IPS DF 19.7 (cell line): ENCODE data around the gene KIFC1.
"Not testable (repeated sequence)": the region's sequence is repeated elsewhere in the genome, so short reads cannot be mapped to it uniquely, and the experiment has no call there.

Experiments used
- DNase-seq: peaks from one replicate; pipeline ENCODE4 v3.0.0-alpha.2; 2013; ENCODE audit warnings: low read depth, low spot score

Gene KIFC1

DNA sequence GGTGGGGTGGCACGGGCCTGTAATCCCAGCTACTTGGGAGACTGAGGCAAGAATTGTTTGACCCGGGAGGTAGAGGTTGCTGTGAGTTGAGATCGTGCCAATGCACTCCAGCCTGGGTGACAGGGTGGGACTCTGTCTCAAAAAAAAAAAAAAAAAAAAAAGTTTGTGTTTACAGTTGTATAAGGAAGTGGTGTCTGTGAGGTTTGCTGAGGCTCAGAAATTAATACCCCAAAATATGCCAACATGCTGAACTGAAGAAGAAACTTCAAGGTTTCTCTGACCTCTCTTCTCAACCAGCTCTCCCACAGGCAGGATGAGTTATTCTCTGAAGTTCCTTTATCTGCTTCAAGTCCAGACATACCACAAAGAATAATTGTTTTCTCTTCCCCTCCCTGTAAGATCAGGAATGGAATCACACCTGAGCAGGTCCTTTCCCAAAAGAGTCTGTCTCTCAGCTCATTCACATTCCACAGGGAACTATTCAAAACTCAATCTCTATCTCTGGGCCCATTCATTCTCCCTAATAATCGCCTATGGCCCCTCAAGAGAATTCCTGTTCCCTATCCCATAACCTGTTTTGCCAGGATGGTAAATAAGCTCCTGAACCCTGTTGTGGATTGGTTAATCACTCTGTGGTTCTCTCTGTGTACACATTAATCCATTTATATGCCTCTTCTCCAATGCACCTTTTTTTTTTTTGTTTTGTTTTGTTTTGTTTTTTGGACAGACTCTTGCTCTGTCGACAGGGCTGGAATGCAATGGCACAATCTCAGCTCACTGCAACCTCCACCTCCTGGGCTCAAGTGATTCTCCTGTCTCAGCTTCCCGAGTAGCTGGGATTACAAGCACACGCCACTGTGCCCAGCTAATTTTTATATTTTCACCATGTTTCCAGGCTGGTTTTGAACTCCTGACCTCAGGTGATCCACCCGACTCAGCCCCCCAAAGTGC is 17.4 kb upstream of the KIFC1 start:
- no peak for DNase-seq

DNA sequence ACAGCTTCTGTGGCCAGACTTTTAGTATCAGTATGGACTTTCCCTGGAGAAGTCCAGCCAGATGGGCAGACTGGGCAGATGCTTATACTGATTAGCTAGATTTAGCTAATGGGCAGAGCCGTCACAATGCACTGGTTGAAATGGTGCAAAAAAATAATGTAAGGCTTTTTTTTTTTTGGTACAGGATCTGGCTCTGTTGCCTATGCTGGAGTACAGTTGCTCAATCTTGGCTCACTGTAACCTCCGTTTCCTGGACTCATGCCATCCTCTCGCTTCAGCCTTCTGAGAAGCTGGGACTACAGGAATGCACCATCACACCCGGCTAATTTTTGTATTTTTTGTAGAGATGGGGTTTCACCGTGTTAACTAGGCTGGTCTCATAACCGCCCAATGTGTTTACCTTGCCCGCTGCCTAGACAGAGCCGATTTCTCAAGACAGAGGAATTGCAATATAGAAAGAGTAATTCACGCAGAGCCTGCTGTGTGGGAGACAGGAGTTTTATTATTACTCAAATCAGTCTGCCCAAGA is 16.4 kb upstream of the KIFC1 start:
- no peak for DNase-seq

DNA sequence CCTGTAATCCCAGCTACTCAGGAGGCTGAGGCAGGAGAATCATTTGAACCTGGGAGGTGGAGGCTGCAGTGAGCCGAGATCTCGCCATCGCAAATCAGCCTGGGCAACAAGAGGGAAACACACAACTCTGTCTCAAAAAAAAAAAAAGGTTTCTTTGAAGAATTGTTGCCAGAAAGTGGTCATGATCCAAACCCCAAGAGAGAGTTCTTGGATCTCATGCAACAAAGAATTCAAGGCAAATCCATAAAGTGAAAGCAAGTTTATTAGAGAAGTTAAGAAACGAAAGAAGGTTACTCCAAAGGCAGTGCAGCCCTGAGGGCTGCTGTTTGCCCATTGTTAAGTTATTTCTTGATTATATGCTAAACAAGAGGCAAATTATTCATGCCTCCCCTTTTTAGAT is 14.5 kb upstream of the KIFC1 start:
- no peak for DNase-seq

DNA sequence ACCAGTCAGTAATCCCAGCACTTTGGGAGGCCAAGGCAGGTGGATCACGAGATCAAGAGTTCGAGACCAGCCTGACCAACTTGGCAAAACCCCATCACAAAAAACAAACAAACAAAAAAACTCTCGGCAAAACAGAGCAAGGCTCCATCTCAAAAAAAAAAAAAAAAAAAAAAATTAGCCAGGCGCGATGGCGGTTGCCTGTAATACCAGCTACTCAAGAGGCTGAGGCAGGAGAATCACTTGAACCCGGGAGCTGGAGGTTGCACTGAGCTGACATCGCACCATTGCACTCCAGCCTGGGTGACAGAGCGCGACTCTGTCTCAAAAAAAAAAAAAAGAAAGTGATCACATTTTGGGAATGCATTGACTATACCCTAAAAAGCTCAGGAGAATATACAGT is 12.4 kb upstream of the KIFC1 start:
- not testable (repeated sequence) for DNase-seq

DNA sequence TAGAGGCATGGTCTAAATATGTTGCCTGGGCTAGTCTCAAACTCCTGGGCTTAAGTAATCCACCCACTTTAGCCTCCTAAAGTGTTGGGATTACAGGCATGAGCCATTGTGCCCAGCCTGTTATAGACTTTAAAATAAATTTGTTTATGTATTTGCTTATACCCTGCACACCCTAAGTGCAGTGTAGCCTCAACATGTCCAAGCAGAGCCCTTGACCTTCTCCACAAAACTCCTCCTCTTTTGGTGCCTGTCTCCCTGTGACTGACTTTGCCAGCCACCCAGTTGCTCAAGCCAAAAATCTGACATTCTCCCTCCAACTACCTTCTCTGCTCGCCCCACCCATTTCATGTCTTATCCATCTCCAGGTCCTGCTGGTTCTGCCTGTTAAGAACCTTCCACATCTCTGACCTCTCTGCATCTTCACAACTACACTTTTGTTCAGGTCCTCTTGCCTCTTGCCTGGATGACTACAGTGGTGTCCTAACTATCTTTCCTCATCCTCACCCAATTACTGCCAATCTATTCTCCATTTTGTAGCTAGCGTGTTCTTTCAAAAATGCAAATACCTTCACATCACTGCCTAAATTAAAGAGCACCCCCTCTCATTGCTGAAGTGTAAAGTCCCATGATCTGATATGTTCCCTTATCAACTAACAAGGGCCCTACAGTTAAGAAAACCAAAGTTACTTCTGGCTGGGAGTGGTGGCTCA is 11.2 kb upstream of the KIFC1 start:
- no peak for DNase-seq

DNA sequence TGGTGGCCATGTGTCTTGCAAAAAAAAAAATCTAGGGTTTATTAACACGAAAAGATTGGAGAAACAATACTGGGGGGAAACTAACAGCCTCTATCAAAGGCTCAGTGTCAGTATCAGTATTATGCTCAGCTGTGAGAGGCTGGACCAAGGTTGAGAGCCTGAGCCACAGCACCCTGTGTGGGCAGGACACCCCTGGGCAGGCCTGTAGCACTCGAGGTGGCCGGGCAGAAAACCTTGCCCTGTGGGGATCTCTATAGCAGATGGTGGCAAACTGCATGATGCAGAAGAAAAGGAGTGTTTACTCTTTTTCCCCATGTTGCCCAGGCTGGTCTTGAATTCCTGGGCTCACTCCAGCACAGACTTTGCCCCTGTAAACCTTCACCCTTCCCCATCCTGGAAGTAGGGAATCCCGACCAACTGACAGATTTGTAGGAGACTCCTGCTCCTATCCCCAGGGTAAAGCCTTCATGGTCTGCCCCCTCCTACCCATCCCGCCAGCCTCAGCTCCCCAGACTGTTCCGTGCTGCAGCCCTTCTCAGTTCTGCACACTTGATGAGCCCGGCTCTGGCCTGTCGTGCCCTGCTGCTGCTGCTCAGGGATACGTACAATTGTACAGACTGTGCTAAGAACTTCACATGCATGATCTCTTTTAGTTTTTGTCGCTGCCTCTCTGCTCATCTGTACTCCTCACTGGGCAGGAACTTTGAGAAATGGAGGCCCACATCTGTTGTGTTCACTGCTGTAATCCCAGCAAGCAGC is 8.0 kb upstream of the KIFC1 start:
- DNase-seq = no peak

DNA sequence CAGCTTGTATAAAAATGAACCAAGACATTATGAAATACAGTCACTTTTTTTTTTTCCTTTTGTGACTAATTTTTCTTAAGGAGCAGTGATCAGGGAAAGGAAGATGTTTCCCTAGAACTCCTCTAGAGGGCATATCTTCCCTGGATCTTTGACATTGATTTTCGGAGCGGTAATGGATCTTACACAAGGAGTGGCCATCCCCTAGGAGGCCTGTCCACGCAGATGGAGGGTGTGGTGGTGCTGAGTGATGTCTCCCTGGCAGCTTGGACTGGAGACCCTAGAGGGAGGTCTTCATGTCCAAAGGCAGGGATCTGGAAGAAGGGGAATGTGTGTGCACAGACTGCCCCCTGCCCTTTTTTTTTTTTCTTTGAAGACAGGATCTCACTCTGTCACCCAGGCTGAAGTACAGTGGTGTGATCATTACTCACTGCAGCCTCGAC is 7.0 kb upstream of the KIFC1 start:
- DNase-seq = no peak

DNA sequence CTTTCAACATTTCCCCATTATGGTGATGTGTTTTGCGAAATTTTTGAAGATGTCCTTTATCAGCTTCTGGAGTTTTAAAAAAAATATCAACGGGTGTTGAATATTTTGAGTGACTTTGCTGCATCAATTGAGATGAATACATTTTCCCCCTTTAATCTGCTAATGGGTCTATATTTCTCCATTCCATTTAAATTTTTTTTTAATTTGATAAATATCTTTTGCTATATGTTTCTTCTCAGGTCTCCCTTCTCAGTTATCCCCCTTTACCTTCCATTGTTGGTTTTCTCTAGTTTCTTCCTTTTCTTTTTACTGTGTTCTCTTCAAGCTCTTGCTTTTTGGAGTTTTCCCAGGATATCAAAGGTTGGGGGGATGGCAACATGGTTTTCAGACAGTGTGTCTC is 1.4 kb upstream of the KIFC1 start:
- no peak for DNase-seq

DNA sequence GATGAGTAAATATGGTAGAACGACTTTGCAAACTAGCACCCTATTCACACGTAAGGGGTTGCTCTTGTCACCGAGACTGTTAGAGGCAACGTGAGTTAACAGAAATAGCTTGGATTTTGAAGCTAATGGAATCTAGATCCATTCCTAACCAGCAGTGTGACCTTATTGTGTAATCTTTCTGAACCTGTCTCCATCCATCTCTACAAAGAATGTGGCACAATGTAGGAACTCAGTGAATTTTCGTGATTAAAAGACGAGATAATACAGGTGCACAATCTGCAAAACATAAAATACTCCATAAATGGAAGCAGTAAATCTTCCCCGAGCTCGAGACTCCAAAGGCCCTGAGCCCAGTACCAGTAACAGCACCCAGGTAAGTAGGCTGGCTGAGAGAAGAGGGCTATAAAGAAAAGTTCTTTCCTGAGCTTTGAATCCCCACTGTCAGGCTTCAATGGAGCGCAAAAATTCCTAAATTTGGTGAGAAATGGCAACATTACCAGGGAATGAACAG is 801 bp upstream of the KIFC1 start:
- no peak for DNase-seq

DNA sequence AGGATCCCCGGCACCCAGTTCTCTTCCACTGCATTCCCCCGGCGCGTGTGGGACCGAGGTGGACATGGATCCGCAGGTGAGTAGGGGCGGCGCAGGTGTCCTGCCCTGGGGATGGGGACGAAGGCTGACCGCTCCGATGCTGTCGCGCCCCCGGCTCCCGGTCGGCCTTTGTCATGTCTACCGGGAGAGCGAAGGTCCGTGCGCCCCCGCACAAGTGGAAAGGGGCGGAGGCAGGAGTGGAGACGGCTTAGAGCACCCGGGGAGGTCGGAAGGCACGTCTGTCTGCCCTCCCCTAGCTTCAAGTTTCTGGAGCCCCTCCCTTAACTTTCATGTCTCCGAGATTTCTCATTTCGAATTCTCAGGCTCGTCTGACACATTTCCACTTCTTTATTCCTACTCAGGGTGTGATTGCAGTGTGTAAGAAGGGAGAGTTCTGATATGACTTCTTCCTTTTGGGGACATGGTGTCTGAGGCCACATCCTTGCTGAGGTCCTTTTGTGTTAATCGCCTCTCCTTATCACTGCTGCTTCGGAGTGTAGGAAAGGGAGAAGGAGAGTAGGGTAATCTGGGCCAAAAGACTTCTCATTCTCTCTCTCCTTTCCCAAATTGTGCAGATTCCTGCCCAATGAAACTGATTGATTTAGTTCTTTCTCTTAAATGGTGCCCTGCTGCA is 435 bp downstream of the KIFC1 start:
- DNase-seq = no peak

DNA sequence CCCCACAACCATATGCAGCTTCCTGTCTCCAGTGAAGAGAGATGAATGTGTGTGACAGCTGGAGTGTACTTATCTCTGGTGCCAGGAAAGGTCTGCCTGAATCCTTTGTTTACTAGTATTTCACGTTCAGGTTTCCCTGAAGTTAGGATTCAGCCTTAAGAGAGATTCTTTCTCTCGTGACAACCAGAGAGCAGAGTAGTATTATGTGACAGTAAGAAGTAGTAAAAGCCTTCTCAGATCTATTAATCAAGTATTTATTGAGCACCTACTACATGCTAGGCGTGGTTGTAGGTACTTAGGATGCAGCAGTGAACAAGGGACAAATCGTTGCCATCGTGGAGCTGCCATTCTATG is 949 bp downstream of the KIFC1 start:
- no peak for DNase-seq

DNA sequence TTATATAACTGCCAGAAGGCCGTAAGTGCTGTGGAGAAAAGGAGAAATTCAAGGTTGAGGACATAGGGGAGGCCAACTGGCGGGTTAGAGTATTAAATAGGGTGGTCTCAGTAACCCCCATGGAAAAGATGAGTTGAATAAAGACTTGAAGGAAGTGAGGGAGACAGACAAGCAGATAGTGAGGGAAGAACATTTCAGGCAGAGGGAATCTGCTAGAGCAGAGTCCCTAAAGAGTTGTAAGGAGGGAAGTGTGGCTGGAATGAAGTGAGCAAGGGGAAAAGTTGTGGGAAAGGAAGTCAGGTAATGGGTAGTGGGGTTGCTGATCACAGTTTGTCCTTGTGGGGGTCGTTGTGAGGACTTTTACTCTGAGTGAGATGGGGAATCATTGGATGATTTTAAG is 1.4 kb downstream of the KIFC1 start:
- no peak for DNase-seq

DNA sequence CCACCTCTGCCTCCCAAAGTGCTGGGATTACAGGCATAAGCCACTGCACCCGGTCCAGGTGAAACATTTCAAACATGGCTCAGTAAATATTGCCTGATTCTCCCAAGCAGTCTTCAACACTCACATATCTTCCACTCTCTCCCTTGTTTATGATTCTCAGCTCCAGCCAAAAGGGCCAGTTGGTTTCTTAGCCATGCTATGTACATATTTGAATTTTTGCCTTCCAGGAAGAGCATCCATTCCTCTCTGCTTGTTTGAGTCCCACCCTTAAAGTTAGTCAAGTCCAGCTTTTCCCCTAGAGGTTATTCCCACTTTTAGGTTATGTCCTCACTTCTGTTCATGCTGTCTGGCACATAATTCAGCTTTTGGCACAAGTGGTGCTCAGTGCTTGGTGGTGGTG is 5.9 kb downstream of the KIFC1 start:
- no peak for DNase-seq

DNA sequence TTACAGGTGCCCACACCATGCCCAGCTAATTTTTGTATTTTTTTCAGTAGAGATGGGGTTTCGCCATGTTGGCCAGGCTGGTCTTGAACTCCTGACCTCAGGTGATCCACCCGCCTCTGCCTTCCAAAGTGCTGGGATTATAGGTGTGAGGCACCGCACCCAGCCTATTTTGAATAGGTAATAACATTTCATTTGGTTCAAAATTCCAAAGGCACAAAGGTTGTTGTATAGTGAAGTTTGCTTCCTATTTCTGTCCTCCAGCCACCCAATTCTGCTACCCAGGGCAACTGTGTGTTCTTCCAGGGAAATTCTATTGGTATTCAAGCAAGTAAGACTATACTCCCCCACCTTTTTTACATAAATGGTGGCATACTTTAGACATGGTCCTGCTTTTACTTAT is 7.0 kb downstream of the KIFC1 start:
- DNase-seq = not testable (repeated sequence)

DNA sequence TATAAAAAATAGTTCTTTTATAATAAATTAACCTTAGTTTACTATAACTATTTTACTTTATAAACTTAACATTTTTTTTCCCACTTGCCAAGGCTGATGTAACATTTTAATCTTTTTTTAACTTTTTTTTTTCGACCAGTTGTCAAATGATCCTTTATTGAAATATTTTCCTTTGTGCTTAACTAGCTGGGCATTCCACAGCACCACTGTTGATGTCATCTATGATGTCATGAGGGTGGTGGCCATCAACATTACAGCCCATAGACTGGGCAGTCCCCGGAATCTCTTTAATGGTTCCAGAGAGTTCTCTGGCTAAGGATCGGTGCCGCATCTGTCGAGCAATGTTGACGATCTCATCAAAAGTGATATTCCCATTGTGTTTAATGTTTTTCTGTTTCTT is 8.3 kb downstream of the KIFC1 start:
- not testable (repeated sequence) for DNase-seq

DNA sequence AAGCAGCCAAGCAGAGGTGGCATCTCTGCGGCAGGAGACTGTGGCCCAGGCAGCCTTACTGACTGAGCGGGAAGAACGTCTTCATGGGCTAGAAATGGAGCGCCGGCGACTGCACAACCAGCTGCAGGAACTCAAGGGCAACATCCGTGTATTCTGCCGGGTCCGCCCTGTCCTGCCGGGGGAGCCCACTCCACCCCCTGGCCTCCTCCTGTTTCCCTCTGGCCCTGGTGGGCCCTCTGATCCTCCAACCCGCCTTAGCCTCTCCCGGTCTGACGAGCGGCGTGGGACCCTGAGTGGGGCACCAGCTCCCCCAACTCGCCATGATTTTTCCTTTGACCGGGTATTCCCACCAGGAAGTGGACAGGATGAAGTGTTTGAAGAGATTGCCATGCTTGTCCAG is 13.3 kb downstream of the KIFC1 start:
- DNase-seq = no peak

DNA sequence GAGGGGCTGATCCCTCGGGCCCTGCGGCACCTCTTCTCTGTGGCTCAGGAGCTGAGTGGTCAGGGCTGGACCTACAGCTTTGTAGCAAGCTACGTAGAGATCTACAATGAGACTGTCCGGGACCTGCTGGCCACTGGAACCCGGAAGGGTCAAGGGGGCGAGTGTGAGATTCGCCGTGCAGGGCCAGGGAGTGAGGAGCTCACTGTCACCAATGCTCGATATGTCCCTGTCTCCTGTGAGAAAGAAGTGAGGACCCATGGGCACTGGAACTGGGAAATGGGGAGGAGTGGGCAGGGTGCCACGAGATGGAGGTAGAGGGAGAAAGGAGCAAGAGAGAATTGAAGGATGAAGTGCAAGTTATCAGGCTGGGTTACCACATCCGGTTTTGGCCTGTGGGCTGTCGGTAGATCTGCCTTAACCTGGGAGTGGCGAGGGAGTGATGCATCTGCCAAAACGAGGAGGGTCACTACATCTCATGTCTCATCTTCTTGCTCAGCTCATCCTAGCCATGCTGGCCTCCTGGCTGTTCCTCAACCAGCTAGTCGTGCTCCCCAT is 13.8 kb downstream of the KIFC1 start:
- DNase-seq = no peak

DNA sequence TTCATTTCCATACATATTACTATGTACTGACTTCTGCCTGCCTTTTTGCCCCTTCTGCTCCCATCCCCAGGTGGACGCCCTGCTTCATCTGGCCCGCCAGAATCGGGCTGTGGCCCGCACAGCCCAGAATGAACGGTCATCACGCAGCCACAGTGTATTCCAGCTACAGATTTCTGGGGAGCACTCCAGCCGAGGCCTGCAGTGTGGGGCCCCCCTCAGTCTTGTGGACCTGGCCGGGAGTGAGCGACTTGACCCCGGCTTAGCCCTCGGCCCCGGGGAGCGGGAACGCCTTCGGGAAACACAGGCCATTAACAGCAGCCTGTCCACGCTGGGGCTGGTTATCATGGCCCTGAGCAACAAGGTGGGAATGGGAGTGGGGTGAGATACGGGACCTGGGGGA is 14.5 kb downstream of the KIFC1 start:
- no peak for DNase-seq

DNA sequence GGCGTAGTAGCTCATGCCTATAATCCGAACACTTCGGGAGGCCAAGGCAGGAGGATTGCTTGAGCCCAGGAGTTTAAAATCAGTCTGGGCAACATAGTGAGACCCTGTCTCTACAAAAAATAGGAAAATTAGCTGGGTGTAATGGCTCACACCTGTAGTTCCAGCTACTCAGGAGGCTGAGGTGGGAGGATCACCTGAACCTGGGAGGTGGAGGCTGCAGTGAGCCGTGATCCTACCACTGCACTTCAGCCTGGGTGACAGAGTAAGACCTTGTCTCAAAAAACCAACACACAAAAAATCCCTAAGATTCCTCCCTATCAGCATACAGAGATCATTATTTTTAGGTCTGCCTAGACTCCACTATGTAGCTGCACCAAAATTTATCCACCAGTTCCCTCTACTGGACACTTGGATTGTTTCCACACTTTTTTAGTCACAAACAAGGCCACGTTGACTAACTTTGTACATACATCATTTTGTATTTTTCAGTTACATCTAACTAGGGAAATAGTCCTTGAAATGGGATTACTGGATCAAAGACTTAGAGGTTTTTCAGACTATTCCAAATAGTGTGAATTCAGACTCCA is 15.6 kb downstream of the KIFC1 start:
- DNase-seq = no peak

DNA sequence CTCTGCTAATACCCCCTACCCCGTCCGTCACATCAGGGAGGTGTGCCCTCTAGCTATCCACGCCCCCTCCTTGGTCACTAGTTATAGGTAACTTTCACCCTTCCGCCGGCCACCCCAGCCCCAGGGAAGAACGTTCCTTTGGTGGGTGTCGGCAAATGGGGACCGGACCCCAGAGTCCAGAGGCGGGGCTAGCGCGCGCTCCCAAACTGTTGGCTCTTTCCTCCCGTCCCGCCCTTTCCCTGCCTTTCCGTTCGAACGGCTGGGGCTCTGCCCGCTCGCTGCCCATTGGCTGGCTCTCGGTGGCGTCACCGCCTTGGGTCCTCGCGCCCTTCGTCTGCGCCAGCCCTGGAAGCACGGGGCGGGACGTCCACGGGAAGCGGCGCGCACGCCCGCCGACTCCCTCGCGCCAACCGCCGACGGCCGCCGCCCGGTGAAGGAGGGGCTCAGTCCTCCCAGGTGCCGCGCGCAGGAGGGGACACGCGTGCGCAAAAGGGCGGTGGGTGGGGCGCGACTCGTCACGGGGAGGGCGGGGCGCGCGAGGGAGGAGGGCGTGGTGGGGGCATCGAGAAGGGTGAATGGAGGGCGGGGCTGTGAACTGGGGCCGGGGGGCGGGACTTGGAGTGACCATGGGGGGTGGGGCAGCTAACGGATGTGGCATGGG is 18.6 kb downstream of the KIFC1 start:
- DNase-seq = no peak
